HepG2 (cell line): ENCODE data around the gene GPAT3. TPM values are rescaled to one million over a fixed set of nuclear protein-coding genes. Genes with fewer than 3 reads are reported as not detected.

ENCODE experiments used
- ARID5B ChIP-seq: IDR thresholded peaks from 2 replicates; pipeline ENCODE4 v1.4.0; 2020; ENCODE audit warnings: mild to moderate bottlenecking, missing genetic modification reagents
- HINFP ChIP-seq: sonication (generic); formaldehyde crosslinking; IDR thresholded peaks from 2 replicates; pipeline ENCODE4 v1.4.0; 2020; ENCODE audit warnings: low read depth, mild to moderate bottlenecking, missing genetic modification reagents
- IKZF5 ChIP-seq: IDR thresholded peaks from 2 replicates; pipeline ENCODE4 v1.6.1; 2018; ENCODE audit warnings: missing genetic modification reagents, mild to moderate bottlenecking, missing compliant biosample characterization
- JDP2 ChIP-seq: sonication (generic); formaldehyde crosslinking; IDR thresholded peaks from 2 replicates; pipeline ENCODE4 v1.8.1; 2022; ENCODE audit warnings: missing genetic modification reagents, borderline replicate concordance
- MBNL3 ChIP-seq: fragments of 250-450 bp; sonication (Bioruptor Pico); conservative IDR thresholded peaks from 2 replicates; pipeline ENCODE4 v1.8.0; 2022; ENCODE audit warnings: mild to moderate bottlenecking, inconsistent platforms
- RNF219 ChIP-seq: sonication (generic); formaldehyde crosslinking; IDR thresholded peaks from 2 replicates; pipeline ENCODE4 v1.5.0; 2020; ENCODE audit warnings: mild to moderate bottlenecking, missing genetic modification reagents
- SMC3 ChIP-seq: IDR thresholded peaks from 2 replicates; pipeline ENCODE4 v1.6.1; 2011; ENCODE audit warnings: low read length, improper control_type of control experiment
- YEATS2 ChIP-seq: sonication (generic); formaldehyde crosslinking; IDR thresholded peaks from 2 replicates; pipeline ENCODE4 v1.4.0; 2020; ENCODE audit warnings: missing genetic modification reagents, borderline replicate concordance
- ZNF343 ChIP-seq: sonication (generic); formaldehyde crosslinking; IDR thresholded peaks from 2 replicates; pipeline ENCODE4 v1.4.0; 2020; ENCODE audit warnings: mild to moderate bottlenecking, missing genetic modification reagents
- ZNF746 ChIP-seq: sonication (generic); formaldehyde crosslinking; IDR thresholded peaks from 2 replicates; pipeline ENCODE4 v1.8.0; 2022; ENCODE audit warnings: mild to moderate bottlenecking, missing genetic modification reagents
- polyA plus RNA-seq, 8 experiments: library from polyadenylated mRNA; depleted of rRNA in 3 of 8; stranded (reverse) in 7 of 8; unstranded in 1 of 8; fragments of >200 nt; fragmentation: Illumina TruSeq in 4 of 8; extraction: Trizol in 4 of 8; gene quantifications; 2 replicates each; pipeline versions ENCODE4 v1.2.1 to v1.2.3, GENCODE V29; 2011 to 2016; ENCODE audit warnings: low read depth in 4 of 8, missing spikeins in 1 of 8, mixed read lengths in 1 of 8; ENCODE audit not compliant: insufficient read depth in 1 of 8
- total RNA-seq, 5 experiments: library from RNA; depleted of rRNA; stranded (reverse); fragments of >200 nt; fragmentation: Illumina TruSeq; extraction: Trizol; gene quantifications; 2 replicates each; pipeline ENCODE4 v1.2.3, GENCODE V29; 2016; ENCODE audit warnings: low read depth in 1 of 5
- TF ChIP-seq, protein P1 (sequence below): sonication (generic); formaldehyde crosslinking; conservative IDR thresholded peaks from 2 replicates; pipeline ENCODE4 v1.4.0; 2020; ENCODE audit warnings: missing genetic modification reagents
- TF ChIP-seq, protein P2 (sequence below): sonication (generic); formaldehyde crosslinking; IDR thresholded peaks from 2 replicates; pipeline ENCODE4 v1.5.0; 2020; ENCODE audit warnings: missing genetic modification reagents

GPAT3 gene
- total and polyA plus RNA-seq, 2 of the 13 experiments (the other 11 are each of a cell fraction or from before 2014, with no cell fraction given) = 2.4 to 2.6 TPM

DNA sequence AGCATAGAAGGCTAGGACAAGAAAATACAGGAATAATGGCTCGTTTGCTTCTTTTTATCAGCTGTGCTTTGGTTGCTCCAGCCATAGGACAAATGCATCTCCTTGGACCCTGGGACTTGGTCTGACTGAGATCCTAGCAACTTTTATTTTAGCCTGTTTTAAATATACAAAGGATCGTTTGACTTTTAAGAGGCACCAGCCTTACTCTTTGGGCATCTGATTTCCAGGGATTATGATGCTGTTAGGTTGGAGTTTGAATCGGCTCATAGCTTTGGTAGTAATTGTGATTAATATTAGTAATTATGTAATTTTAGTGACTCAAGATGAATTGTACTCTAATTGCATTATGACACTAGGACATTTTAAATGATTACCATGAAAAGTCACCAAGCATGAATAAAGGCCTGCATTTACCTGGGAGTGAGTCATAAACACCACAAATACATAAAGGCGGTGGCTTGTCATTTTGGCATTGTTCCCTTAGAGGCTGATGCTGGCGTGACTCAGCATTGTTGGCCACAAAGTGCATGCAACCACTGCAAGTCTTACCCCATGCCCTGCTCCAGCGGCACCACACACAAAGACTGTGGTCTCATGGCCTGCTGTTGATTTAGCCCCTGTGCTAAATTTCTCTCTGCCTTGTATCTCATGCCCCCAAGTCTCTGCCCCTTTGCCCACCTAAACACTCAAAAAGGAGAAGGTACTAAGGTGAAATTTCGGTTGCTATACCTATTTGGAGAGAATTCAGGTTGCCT is 12.4 kb downstream of the GPAT3 start (continued):
- TF ChIP-seq SMC3 (no peak), IKZF5 (CRISPR knock-in tag) (no peak), ZNF746 (CRISPR knock-in tag) (no peak), MBNL3 (no peak), JDP2 (CRISPR knock-in tag) (no peak), RNF219 (no peak), YEATS2 (CRISPR knock-in tag) (no peak), ARID5B (peak; percentile 76), ZNF343 (CRISPR knock-in tag) (no peak), HINFP (no peak)
- TF ChIP-seq, protein P1, sequence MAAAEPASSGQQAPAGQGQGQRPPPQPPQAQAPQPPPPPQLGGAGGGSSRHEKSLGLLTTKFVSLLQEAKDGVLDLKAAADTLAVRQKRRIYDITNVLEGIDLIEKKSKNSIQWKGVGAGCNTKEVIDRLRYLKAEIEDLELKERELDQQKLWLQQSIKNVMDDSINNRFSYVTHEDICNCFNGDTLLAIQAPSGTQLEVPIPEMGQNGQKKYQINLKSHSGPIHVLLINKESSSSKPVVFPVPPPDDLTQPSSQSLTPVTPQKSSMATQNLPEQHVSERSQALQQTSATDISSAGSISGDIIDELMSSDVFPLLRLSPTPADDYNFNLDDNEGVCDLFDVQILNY (CRISPR knock-in tag) = no peak
- TF ChIP-seq, protein P2, sequence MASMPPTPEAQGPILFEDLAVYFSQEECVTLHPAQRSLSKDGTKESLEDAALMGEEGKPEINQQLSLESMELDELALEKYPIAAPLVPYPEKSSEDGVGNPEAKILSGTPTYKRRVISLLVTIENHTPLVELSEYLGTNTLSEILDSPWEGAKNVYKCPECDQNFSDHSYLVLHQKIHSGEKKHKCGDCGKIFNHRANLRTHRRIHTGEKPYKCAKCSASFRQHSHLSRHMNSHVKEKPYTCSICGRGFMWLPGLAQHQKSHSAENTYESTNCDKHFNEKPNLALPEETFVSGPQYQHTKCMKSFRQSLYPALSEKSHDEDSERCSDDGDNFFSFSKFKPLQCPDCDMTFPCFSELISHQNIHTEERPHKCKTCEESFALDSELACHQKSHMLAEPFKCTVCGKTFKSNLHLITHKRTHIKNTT (CRISPR knock-in tag) = no peak
